H9 (cell line): Measurements from ENCODE around the gene SBK1. TPM values are rescaled to one million over a fixed set of nuclear protein-coding genes. Genes with fewer than 3 reads are reported as not detected.

ENCODE experiments used
- DNase-seq: peaks from one replicate; pipeline ENCODE4 v3.0.0-alpha.2; 2017
- H2AFZ ChIP-seq: one replicate; pipeline ENCODE4 v1.6.1; 2013; ENCODE audit warnings: mild to moderate bottlenecking, low read length, control low read depth, moderate library complexity
- H2AK5ac ChIP-seq: 2 replicates; pipeline ENCODE4 v1.6.1; 2013; ENCODE audit warnings: low read length, control low read depth, mixed read lengths; ENCODE audit not compliant: insufficient read length
- H2BK120ac ChIP-seq: one replicate; pipeline ENCODE4 v1.6.1; 2013; ENCODE audit warnings: low read depth, mild to moderate bottlenecking, low read length, control low read depth, inconsistent platforms; ENCODE audit not compliant: poor library complexity, severe bottlenecking
- H2BK12ac ChIP-seq: 2 replicates; pipeline ENCODE4 v1.6.1; 2013; ENCODE audit warnings: low read length, control low read depth, mixed read lengths, low read depth; ENCODE audit not compliant: insufficient read length
- H2BK15ac ChIP-seq: 2 replicates; pipeline ENCODE4 v1.6.1; 2013; ENCODE audit warnings: low read depth, low read length, control low read depth
- H2BK20ac ChIP-seq: one replicate; pipeline ENCODE4 v1.6.1; 2013; ENCODE audit warnings: low read depth, mild to moderate bottlenecking, low read length, control low read depth, inconsistent platforms; ENCODE audit not compliant: poor library complexity, severe bottlenecking
- H2BK5ac ChIP-seq: 2 replicates; pipeline ENCODE4 v1.6.1; 2013; ENCODE audit warnings: low read length, control low read depth, mixed read lengths; ENCODE audit not compliant: insufficient read length
- H3K14ac ChIP-seq: 2 replicates; pipeline ENCODE4 v1.6.1; 2013; ENCODE audit warnings: low read length, control low read depth; ENCODE audit not compliant: insufficient read depth
- H3K18ac ChIP-seq: 2 replicates; pipeline ENCODE4 v1.6.1; 2013; ENCODE audit warnings: low read depth, mild to moderate bottlenecking, mixed read lengths, low read length, control low read depth; ENCODE audit not compliant: insufficient read length
- H3K23ac ChIP-seq: 2 replicates; pipeline ENCODE4 v1.6.1; 2013; ENCODE audit warnings: low read length, control low read depth, mixed read lengths, low read depth; ENCODE audit not compliant: insufficient read length
- H3K23me2 ChIP-seq: 2 replicates; pipeline ENCODE4 v1.6.1; 2013; ENCODE audit warnings: low read depth, mild to moderate bottlenecking, mixed read lengths, low read length, control low read depth; ENCODE audit not compliant: insufficient read length, poor library complexity, severe bottlenecking
- H3K27ac ChIP-seq: 2 replicates; pipeline ENCODE4 v1.5.1; 2013; ENCODE audit warnings: low read length, control low read depth, mixed read lengths, low read depth; ENCODE audit not compliant: insufficient read length
- H3K27me3 ChIP-seq: 2 replicates; pipeline ENCODE4 v1.6.1; 2013; ENCODE audit warnings: low read length, control low read depth, inconsistent platforms; ENCODE audit not compliant: insufficient read depth
- H3K4ac ChIP-seq: 2 replicates; pipeline ENCODE4 v1.6.1; 2013; ENCODE audit warnings: low read depth, mild to moderate bottlenecking, control low read depth, inconsistent platforms, low read length, moderate library complexity
- H3K4me1 ChIP-seq: 2 replicates; pipeline ENCODE4 v1.6.1; 2013; ENCODE audit warnings: low read length, control low read depth, inconsistent platforms; ENCODE audit not compliant: insufficient read depth
- H3K4me2 ChIP-seq: 2 replicates; pipeline ENCODE4 v1.6.1; 2013; ENCODE audit warnings: low read length, control low read depth, mixed read lengths; ENCODE audit not compliant: insufficient read length, insufficient read depth
- H3K56ac ChIP-seq: 2 replicates; pipeline ENCODE4 v1.6.1; 2013; ENCODE audit warnings: low read depth, mild to moderate bottlenecking, mixed read lengths, low read length, control low read depth; ENCODE audit not compliant: insufficient read length
- H3K79me1 ChIP-seq: 2 replicates; pipeline ENCODE4 v1.6.1; 2013; ENCODE audit warnings: low read depth, mild to moderate bottlenecking, moderate library complexity, low read length, control low read depth, inconsistent platforms; ENCODE audit not compliant: insufficient read depth, poor library complexity, severe bottlenecking
- H3K79me2 ChIP-seq: 2 replicates; pipeline ENCODE4 v1.6.1; 2013; ENCODE audit warnings: low read length, control low read depth, inconsistent platforms; ENCODE audit not compliant: insufficient read depth
- H3K9ac ChIP-seq: 2 replicates; pipeline ENCODE4 v1.6.1; 2013; ENCODE audit warnings: low read length, control low read depth, mixed read lengths; ENCODE audit not compliant: insufficient read length; ENCODE audit errors: extremely low read depth
- H3K9me3 ChIP-seq: one replicate; pipeline ENCODE4 v1.6.1; 2013; ENCODE audit warnings: low read depth, low read length, inconsistent platforms; ENCODE audit not compliant: control insufficient read depth
- H3T11ph ChIP-seq: one replicate; pipeline ENCODE4 v1.6.1; 2013; ENCODE audit warnings: mild to moderate bottlenecking, low read length, control low read depth, inconsistent platforms
- H4K20me1 ChIP-seq: one replicate; pipeline ENCODE4 v1.6.1; 2013; ENCODE audit not compliant: control insufficient read depth, insufficient read length, insufficient read depth
- H4K5ac ChIP-seq: 2 replicates; pipeline ENCODE4 v1.6.1; 2013; ENCODE audit warnings: low read depth, mild to moderate bottlenecking, mixed read lengths, low read length, control low read depth; ENCODE audit not compliant: insufficient read length
- H4K8ac ChIP-seq: replicated peaks from 2 replicates; pipeline ENCODE4 v1.6.1; 2013; ENCODE audit warnings: low read length, control low read depth, mixed read lengths, low read depth; ENCODE audit not compliant: insufficient read length
- H4K91ac ChIP-seq: 2 replicates; pipeline ENCODE4 v1.6.1; 2013; ENCODE audit warnings: low read depth, mild to moderate bottlenecking, moderate library complexity, mixed read lengths, low read length, control low read depth; ENCODE audit not compliant: insufficient read length
- H3K27ac Mint-ChIP-seq, 3 experiments: 2 replicates in 2 of 3; 3 replicates in 1 of 3; pipeline ENCODE4 v1.8.0; 2020 to 2021; ENCODE audit warnings: mixed read lengths in 3 of 3, mild to moderate bottlenecking in 1 of 3, moderate library complexity in 1 of 3
- H3K27me3 Mint-ChIP-seq: 2 replicates; pipeline ENCODE4 v1.8.0; 2021; ENCODE audit warnings: low read depth, mild to moderate bottlenecking, moderate library complexity, mixed read lengths
- H3K36me3 Mint-ChIP-seq, 3 experiments: 2 replicates in 2 of 3; 3 replicates in 1 of 3; pipeline ENCODE4 v1.8.0; 2020 to 2021; ENCODE audit warnings: low read depth in 3 of 3, mixed read lengths in 3 of 3; ENCODE audit not compliant: insufficient read depth in 1 of 3
- H3K4me1 Mint-ChIP-seq, 2 experiments: 2 replicates each; pipeline ENCODE4 v1.8.0; 2020; ENCODE audit warnings: mixed read lengths in 2 of 2
- H3K4me3 Mint-ChIP-seq, 2 experiments: 2 replicates in 1 of 2; 3 replicates in 1 of 2; pipeline ENCODE4 v1.8.0; 2020 to 2021; ENCODE audit warnings: mild to moderate bottlenecking in 2 of 2, mixed read lengths in 2 of 2, moderate library complexity in 1 of 2
- H3K9me3 Mint-ChIP-seq, 2 experiments: 2 replicates in 1 of 2; 3 replicates in 1 of 2; pipeline ENCODE4 v1.8.0; 2020; ENCODE audit warnings: mild to moderate bottlenecking in 2 of 2, mixed read lengths in 2 of 2, moderate library complexity in 1 of 2
- WGBS: extraction: QIAGEN DNeasy Blood & Tissue Kit; methylation state at CpG from one replicate; pipeline ENCODE4 v1.1.7; 2013; ENCODE audit warnings: missing lambda C conversion rate, low lambda C conversion rate, mixed read lengths; ENCODE audit not compliant: insufficient read length; ENCODE audit errors: extremely low coverage; 5-methylcytosine and 5-hydroxymethylcytosine counted together
- total RNA-seq: library from RNA; stranded (reverse); gene quantifications from 2 replicates; pipeline ENCODE4 v1.2.1, GENCODE V29; 2021
- TF ChIP-seq, protein P1 (sequence below): fragments of 200-600 bp; sonication (generic); conservative IDR thresholded peaks from 3 replicates; pipeline ENCODE4 v1.8.0; 2021; ENCODE audit warnings: antibody characterized with exemption, mild to moderate bottlenecking

SBK1 gene
- total RNA-seq, 1 experiment from 2014 or later = 65.5 TPM

DNA sequence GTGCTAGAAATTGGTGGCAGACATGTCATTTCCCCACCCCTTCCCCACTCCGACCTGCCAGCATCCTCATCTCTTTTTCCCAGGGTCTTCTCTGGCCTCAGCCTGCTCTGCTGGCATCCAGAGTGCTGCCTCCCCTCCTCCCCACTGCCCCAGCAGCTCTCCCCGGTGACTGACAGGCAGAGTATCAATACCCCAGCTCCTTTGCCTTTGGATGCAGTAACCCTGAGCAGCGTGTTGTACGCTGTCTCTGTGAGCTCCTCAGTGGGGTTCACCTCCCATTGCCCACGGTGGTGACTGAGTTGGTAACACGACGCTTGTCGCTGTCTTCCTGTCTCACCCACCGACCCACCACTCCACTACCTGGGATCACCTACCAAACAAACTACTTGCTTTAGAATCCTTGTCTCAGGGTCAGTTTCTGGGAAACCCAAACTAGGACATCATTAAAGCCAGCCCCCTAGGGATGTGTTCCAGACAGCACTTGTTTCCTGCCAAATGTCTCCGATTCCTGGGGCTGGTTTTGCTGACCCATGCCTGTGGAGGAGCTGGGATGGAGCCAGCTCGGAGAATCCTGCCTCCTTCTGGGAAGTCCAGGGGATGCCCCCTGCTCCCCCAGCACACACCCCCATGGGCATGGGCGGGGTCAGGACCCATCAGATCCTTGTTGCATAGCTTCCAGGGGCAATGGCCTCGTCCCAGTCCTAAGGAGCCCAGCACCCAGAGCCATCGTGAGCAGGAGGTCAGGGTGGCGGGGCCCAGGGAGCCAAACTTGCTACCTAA is 8.3 kb upstream of the SBK1 start:
- Histone ChIP-seq H3K23me2 (no peaks in the 10 kb centered on the region), H4K91ac (no peak overlapping the region), H2BK120ac (no peak overlapping the region), H3K4ac (no peak overlapping the region), H3K79me1 (no peaks in the 10 kb centered on the region), H3T11ph (no peak overlapping the region), H3K9me3 (no peaks in the 10 kb centered on the region), H2AK5ac (no peak overlapping the region), H3K18ac (no peak overlapping the region), H3K27ac (no peak overlapping the region), H3K23ac (no peak overlapping the region), H3K27me3 (no peaks in the 10 kb centered on the region), H2AFZ (no peak overlapping the region), H3K4me2 (no peak overlapping the region), H2BK15ac (no peak overlapping the region), H3K56ac (no peak overlapping the region), H3K9ac (no peak overlapping the region), H2BK20ac (no peak overlapping the region), H3K14ac (no peak overlapping the region), H2BK5ac (no peak overlapping the region), H4K8ac (no peak overlapping the region), H4K5ac (no peak overlapping the region), H4K20me1 (peaks cover 3% of the 10 kb centered on the region), H3K79me2 (no peaks in the 10 kb centered on the region), H2BK12ac (no peak overlapping the region), H3K4me1 (no peaks in the 10 kb centered on the region)
- no peaks in the 10 kb centered on the region; a peak in 2 of 5 replicates for H3K9me3 Mint-ChIP-seq
- no peaks in the 10 kb centered on the region; the same call in 1 of the 2 replicates for H3K27me3 Mint-ChIP-seq
- peaks cover 11 to 22% (median 13%) of the 10 kb centered on the region in 3 experiments for H3K36me3 Mint-ChIP-seq
- no peak overlapping the region; a peak in 1 of 5 replicates for H3K4me3 Mint-ChIP-seq
- TF ChIP-seq, protein P1, sequence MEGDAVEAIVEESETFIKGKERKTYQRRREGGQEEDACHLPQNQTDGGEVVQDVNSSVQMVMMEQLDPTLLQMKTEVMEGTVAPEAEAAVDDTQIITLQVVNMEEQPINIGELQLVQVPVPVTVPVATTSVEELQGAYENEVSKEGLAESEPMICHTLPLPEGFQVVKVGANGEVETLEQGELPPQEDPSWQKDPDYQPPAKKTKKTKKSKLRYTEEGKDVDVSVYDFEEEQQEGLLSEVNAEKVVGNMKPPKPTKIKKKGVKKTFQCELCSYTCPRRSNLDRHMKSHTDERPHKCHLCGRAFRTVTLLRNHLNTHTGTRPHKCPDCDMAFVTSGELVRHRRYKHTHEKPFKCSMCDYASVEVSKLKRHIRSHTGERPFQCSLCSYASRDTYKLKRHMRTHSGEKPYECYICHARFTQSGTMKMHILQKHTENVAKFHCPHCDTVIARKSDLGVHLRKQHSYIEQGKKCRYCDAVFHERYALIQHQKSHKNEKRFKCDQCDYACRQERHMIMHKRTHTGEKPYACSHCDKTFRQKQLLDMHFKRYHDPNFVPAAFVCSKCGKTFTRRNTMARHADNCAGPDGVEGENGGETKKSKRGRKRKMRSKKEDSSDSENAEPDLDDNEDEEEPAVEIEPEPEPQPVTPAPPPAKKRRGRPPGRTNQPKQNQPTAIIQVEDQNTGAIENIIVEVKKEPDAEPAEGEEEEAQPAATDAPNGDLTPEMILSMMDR = no peak; the same call in 2 of the 3 replicates
- DNase-seq = peak; percentile 47
- no CpG with 5 or more reads among the region's 15 CpGs for WGBS
- peaks cover 8 to 19% of the 10 kb centered on the region in 2 experiments for H3K4me1 Mint-ChIP-seq
- peak overlapping the region in 1 of 3 experiments; percentile 59; a peak in 2 of 7 replicates for H3K27ac Mint-ChIP-seq
